Measurements from ENCODE around the gene MTERF4.

MTERF4 gene

GRCh38 chr2:241102239-241102803 lies at the start of gene MTERF4:
Gene MTERF4, minus strand, starts transcription at chr2:241102287. Its CDS starts 14 bp downstream, at chr2:241102273.
- H3K27ac ChIP-seq, result peak within 1 kb of the TSS; percentile 73
- peak; percentile 26 for DNase-seq (ENCODE audit: low read depth, low spot score)

- H3K27ac ChIP-seq, result peak overlapping the region; percentile 39
- DNase-seq (ENCODE audit: low read depth, low spot score), result no peak
Measured at GRCh38 chr2:241150660-241151530, 48.8 kb upstream of the MTERF4 start.

- peak; percentile 83 for DNase-seq (ENCODE audit: low read depth, low spot score)
- H3K27ac ChIP-seq, result peak within 1 kb of the TSS; percentile 39
Measured at GRCh38 chr2:241149925-241150659, 48.0 kb upstream of the MTERF4 start, which contains the start of gene PPP1R7. Gene PPP1R7, plus strand, starts transcription at chr2:241150467. Its CDS starts 29 bp downstream, at chr2:241150496.

GRCh38 chr2:241149675-241149924 lies 47.5 kb upstream of the MTERF4 start:
- H3K27ac ChIP-seq, result no peak overlapping the region
- no peak for DNase-seq (ENCODE audit: low read depth, low spot score)

- peak within 1 kb of the TSS; percentile 39 for H3K27ac ChIP-seq
- peak; percentile 91 for DNase-seq (ENCODE audit: low read depth, low spot score)
Measured at GRCh38 chr2:241148891-241149674, 47.0 kb upstream of the MTERF4 start, which contains the start of gene PASK. Gene PASK, minus strand, starts transcription at chr2:241149472. Its CDS starts 6,440 bp downstream, at chr2:241143032.

- H3K27ac ChIP-seq, result no peak overlapping the region
Measured at GRCh38 chr2:241148239-241148638, 46.2 kb upstream of the MTERF4 start.

GRCh38 chr2:241147336-241147735 lies 45.2 kb upstream of the MTERF4 start:
- H3K27ac ChIP-seq, result no peak overlapping the region
- no peak for DNase-seq (ENCODE audit: low read depth, low spot score)

More at GRCh38 chr2:241148239-241148638, 46.2 kb upstream of the MTERF4 start:
- DNase-seq (ENCODE audit: low read depth, low spot score), result no peak

- no peak for DNase-seq (ENCODE audit: low read depth, low spot score)
- no peak overlapping the region for H3K27ac ChIP-seq
Measured at GRCh38 chr2:241146286-241146685, 44.2 kb upstream of the MTERF4 start.

GRCh38 chr2:241142593-241142992 lies 40.5 kb upstream of the MTERF4 start:
- no peak for DNase-seq (ENCODE audit: low read depth, low spot score)
- H3K27ac ChIP-seq, result no peak overlapping the region

GRCh38 chr2:241142063-241142462 lies 40.0 kb upstream of the MTERF4 start:
- DNase-seq (ENCODE audit: low read depth, low spot score), result no peak
- no peak overlapping the region for H3K27ac ChIP-seq

- no peak overlapping the region for H3K27ac ChIP-seq
- DNase-seq (ENCODE audit: low read depth, low spot score), result no peak
Measured at GRCh38 chr2:241141214-241141770, 39.2 kb upstream of the MTERF4 start.

- no peak for DNase-seq (ENCODE audit: low read depth, low spot score)
- H3K27ac ChIP-seq, result no peak overlapping the region
Measured at GRCh38 chr2:241140445-241140840, 38.4 kb upstream of the MTERF4 start.

- no peak overlapping the region for H3K27ac ChIP-seq
- no peak for DNase-seq (ENCODE audit: low read depth, low spot score)
Measured at GRCh38 chr2:241139531-241140444, 37.7 kb upstream of the MTERF4 start.

GRCh38 chr2:241138471-241138870 lies 36.4 kb upstream of the MTERF4 start:
- DNase-seq (ENCODE audit: low read depth, low spot score), result no peak
- H3K27ac ChIP-seq, result no peak overlapping the region

- no peak for DNase-seq (ENCODE audit: low read depth, low spot score)
Measured at GRCh38 chr2:241137276-241138190, 35.4 kb upstream of the MTERF4 start.

GRCh38 chr2:241136661-241137260 lies 34.7 kb upstream of the MTERF4 start:
- H3K27ac ChIP-seq, result no peak overlapping the region
- DNase-seq (ENCODE audit: low read depth, low spot score), result no peak

More at GRCh38 chr2:241137276-241138190, 35.4 kb upstream of the MTERF4 start:
- H3K27ac ChIP-seq, result no peak overlapping the region

- DNase-seq (ENCODE audit: low read depth, low spot score), result no peak
- H3K27ac ChIP-seq, result no peak overlapping the region
Measured at GRCh38 chr2:241136191-241136590, 34.1 kb upstream of the MTERF4 start.

Data from epithelial cell of prostate (primary cell).